PC-9 (cell line): ENCODE results near the gene PLCG2. TPM values are rescaled to one million over a fixed set of nuclear protein-coding genes. Genes with fewer than 3 reads are reported as not detected.

ENCODE experiments used
- BruUV-seq: library from RNA; stranded (reverse); fragments of 400-500 nt; replicated peaks from 2 replicates; lab custom pipeline; 2021; lab: Mats Ljungman, UMichigan
- CTCF ChIA-PET: fragments of 300-600 bp; sonication (Branson Sonifier 250); formaldehyde crosslinking; loops from one replicate; lab custom pipeline; 2022; ENCODE audit warnings: antibody characterized with exemption; lab: Charles Lee
- POLR2A ChIA-PET: fragments of 300-600 bp; sonication (Branson Sonifier 250); formaldehyde crosslinking; loops from one replicate; lab custom pipeline; 2022; ENCODE audit warnings: antibody characterized with exemption; ENCODE audit not compliant: unreplicated experiment; lab: Charles Lee
- DNase-seq, 2 experiments: peaks; one replicate each; pipeline versions ENCODE4 v3.0.0 to v3.0.0-alpha.2; 2015 to 2022; ENCODE audit warnings: mixed read lengths in 1 of 2
- H2AFZ ChIP-seq: fragments of 200-600 bp; sonication (generic); 2 replicates; pipeline ENCODE4 v1.8.1; 2017; ENCODE audit warnings: antibody characterized with exemption
- H3F3A ChIP-seq: fragments of 200-600 bp; sonication (generic); 2 replicates; pipeline ENCODE4 v1.8.1; 2017; ENCODE audit warnings: antibody characterized with exemption, mild to moderate bottlenecking, low read depth; ENCODE audit not compliant: insufficient read depth
- H3K27ac ChIP-seq: fragments of 200-600 bp; sonication (generic); 2 replicates; pipeline ENCODE4 v1.6.1; 2016; ENCODE audit warnings: mixed run types
- H3K27me3 ChIP-seq: fragments of 200-600 bp; sonication (generic); 2 replicates; pipeline ENCODE4 v1.6.1; 2016; ENCODE audit warnings: low read depth, mixed run types; ENCODE audit not compliant: insufficient read depth
- H3K36me3 ChIP-seq: fragments of 200-600 bp; sonication (generic); 2 replicates; pipeline ENCODE4 v1.6.1; 2016; ENCODE audit warnings: low read depth, mixed run types
- H3K4me1 ChIP-seq: fragments of 200-600 bp; sonication (generic); replicated peaks from 2 replicates; pipeline ENCODE4 v1.6.1; 2016; ENCODE audit warnings: mixed run types; ENCODE audit not compliant: insufficient read depth
- H3K4me2 ChIP-seq: fragments of 200-600 bp; sonication (generic); 2 replicates; pipeline ENCODE4 v1.6.1; 2017; ENCODE audit warnings: mixed run types
- H3K4me3 ChIP-seq: fragments of 200-600 bp; sonication (generic); 2 replicates; pipeline ENCODE4 v1.6.1; 2016; ENCODE audit warnings: mixed run types
- H3K79me2 ChIP-seq: fragments of 200-600 bp; sonication (generic); 2 replicates; pipeline ENCODE4 v1.6.1; 2017; ENCODE audit warnings: low read depth, mixed run types
- H3K9me2 ChIP-seq: fragments of 200-600 bp; sonication (generic); 2 replicates; pipeline ENCODE4 v1.8.1; 2017; ENCODE audit warnings: mild to moderate bottlenecking; ENCODE audit not compliant: insufficient read depth
- H3K9me3 ChIP-seq: fragments of 200-600 bp; sonication (generic); 2 replicates; pipeline ENCODE4 v1.8.1; 2016; ENCODE audit warnings: low read depth; ENCODE audit not compliant: insufficient read depth
- H4K20me1 ChIP-seq: fragments of 200-600 bp; sonication (generic); 2 replicates; pipeline ENCODE4 v1.8.1; 2017; ENCODE audit not compliant: insufficient read depth
- EZH2 ChIP-seq: fragments of 200-600 bp; sonication (generic); IDR thresholded peaks from 2 replicates; pipeline ENCODE4 v1.8.0; 2017; ENCODE audit warnings: antibody characterized with exemption, low read depth
- intact Hi-C: fragments of 100-400 bp; cut with micrococcal nuclease; formaldehyde crosslinking; loops from one replicate; pipeline ENCODE4 v1.10.0; 2022; ENCODE audit not compliant: unreplicated experiment
- total RNA-seq: library from RNA; stranded (reverse); gene quantifications from 2 replicates; pipeline ENCODE4 v1.2.3, GENCODE V29; 2021
- TF ChIP-seq, protein P1 (sequence below): fragments of 200-600 bp; sonication (generic); conservative IDR thresholded peaks from 2 replicates; pipeline ENCODE4 v1.6.1; 2017; ENCODE audit warnings: mixed run types, antibody characterized with exemption, mild to moderate bottlenecking, moderate library complexity

Gene PLCG2
- total RNA-seq, 1 experiment from 2014 or later: 10.8 TPM

DNA sequence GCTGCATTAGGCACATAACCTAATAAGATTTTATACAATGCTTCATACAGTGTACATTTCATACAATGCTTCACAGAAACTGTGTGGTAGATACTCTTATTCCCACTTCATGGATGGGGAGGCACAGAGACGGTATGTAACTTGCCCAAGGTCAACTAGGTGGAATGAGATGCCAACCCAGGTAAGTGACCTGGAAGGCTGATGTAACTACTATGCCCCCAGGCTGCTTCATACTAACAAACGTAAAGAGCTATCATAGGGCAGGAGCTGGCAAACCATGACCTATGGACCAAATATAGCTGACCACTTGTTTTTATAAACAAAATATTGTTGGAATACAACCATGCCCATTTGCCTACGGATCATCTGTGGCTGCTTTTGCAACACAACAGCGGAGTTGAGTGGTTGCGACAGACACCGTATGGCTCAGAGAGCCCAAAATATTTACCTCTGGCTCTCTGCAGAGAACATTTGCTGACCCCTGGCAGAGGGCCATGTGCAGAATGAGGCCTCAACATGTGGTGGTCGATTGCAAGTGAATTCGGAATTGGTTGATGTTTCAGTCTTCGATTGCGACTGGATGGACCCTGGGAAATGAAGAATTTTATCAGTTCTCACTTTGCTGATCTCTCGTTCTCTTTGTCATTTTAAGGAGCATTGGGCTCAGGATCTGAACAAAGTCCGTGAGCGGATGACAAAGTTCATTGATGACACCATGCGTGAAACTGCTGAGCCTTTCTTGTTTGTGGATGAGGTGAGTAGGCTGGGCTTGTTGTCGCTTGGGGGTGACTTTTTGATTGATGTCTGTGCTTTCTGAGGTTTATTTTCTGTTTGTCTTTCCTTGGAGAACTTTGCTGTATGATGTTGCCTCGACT lies 109.7 kb downstream of the PLCG2 start:
- Histone ChIP-seq H3K9me3 (no peaks in the 10 kb centered on the region), H2AFZ (no peak overlapping the region), H3K4me1 (0 out of 2 replicates have a peak, but pooled peaks cover 12% of the 10 kb centered on the region), H3K27ac (no peak overlapping the region), H3K36me3 (no peaks in the 10 kb centered on the region), H3F3A (no peaks in the 10 kb centered on the region; the same call in 1 of the 2 replicates), H3K4me2 (no peak overlapping the region), H3K4me3 (no peak overlapping the region), H4K20me1 (no peaks in the 10 kb centered on the region), H3K9me2 (no peaks in the 10 kb centered on the region), H3K27me3 (no peaks in the 10 kb centered on the region), H3K79me2 (no peaks in the 10 kb centered on the region)
- BruUV-seq: no TSS peak
- intact Hi-C loops: loop anchor here (5.0 kb wide), 2 partner anchors 151 to 521 kb away; no protein-coding TSS in a partner anchor
- no peak for TF ChIP-seq EZH2
- TF ChIP-seq, protein P1, sequence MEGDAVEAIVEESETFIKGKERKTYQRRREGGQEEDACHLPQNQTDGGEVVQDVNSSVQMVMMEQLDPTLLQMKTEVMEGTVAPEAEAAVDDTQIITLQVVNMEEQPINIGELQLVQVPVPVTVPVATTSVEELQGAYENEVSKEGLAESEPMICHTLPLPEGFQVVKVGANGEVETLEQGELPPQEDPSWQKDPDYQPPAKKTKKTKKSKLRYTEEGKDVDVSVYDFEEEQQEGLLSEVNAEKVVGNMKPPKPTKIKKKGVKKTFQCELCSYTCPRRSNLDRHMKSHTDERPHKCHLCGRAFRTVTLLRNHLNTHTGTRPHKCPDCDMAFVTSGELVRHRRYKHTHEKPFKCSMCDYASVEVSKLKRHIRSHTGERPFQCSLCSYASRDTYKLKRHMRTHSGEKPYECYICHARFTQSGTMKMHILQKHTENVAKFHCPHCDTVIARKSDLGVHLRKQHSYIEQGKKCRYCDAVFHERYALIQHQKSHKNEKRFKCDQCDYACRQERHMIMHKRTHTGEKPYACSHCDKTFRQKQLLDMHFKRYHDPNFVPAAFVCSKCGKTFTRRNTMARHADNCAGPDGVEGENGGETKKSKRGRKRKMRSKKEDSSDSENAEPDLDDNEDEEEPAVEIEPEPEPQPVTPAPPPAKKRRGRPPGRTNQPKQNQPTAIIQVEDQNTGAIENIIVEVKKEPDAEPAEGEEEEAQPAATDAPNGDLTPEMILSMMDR: no peak
- ChIA-PET POLR2A (no interaction called here), CTCF (interaction anchor here (0.6 to 0.9 kb wide), 2 partner anchors 12 to 60 kb away, joined by 5 to 6 read pairs; no protein-coding TSS in a partner anchor)
- peak in 1 of 2 experiments; percentile 54 for DNase-seq

DNA sequence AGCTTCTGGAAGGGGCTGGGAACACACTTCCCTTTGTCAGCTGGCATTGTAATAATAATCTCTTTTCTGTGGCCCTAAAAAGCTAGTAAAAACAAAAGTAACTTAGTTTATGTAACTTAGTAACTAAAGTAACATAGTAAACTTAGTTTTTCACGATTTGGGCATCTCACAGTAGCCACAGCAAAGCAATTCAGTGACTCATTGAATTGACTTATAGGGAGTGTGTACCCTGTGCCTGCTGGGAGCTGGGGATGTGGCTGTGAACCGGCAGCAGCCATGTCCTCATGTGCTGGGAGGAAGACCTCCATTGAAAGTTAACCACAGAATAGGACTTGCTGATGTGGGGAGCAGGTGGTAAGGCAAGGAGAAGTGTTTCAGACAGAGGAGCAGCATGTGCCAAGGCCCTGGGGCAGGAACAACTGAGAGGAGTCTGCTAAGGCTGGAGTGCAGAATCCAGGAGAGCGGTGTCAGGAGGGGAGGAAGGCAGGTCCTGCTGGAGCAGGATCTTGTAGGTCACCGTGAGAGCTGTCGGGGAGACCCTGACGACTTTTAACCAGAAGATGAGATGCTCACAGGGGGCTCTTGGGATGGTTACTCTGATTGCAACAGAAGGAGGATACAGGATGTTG lies 112.8 kb downstream of the PLCG2 start:
- no peaks in the 10 kb centered on the region for H3K36me3 ChIP-seq
- H3K27ac ChIP-seq: no peak overlapping the region
- H3K4me1 ChIP-seq: 0 out of 2 replicates have a peak, but pooled peaks cover 12% of the 10 kb centered on the region
- DNase-seq: no peak
- CTCF ChIA-PET: no interaction called here
- H3K4me2 ChIP-seq: no peak overlapping the region
- H2AFZ ChIP-seq: no peak overlapping the region
- no peaks in the 10 kb centered on the region; the same call in 1 of the 2 replicates for H3F3A ChIP-seq
- POLR2A ChIA-PET: no interaction called here
- H3K4me3 ChIP-seq: no peak overlapping the region
- TF ChIP-seq, protein P1: no peak
- no peak for TF ChIP-seq EZH2
- no peaks in the 10 kb centered on the region for H3K9me3 ChIP-seq
- intact Hi-C loops: no loop called here
- H3K27me3 ChIP-seq: no peaks in the 10 kb centered on the region
- no peaks in the 10 kb centered on the region for H3K79me2 ChIP-seq
- H4K20me1 ChIP-seq: no peaks in the 10 kb centered on the region
- no peaks in the 10 kb centered on the region for H3K9me2 ChIP-seq
- no TSS peak for BruUV-seq

DNA sequence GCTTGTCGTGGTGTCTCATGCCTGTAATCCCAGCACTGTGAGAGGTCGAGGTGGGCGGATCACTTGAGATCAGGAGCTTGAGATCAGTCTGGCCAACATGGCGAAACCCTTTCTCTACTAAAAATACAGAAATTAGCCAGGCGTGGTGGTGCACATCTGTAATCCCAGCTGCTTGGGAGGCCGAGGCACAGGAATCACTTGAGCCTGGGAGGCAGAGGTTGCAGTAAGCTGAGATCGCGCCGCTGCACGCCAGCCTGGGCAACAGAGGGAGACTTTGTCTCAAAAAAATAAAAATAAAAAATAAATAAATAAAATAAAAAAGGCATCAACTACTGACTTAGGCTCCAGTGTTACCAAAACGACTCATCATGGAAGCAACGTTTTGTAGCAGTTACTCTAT lies 115.5 kb downstream of the PLCG2 start:
- H3K9me3 ChIP-seq: no peaks in the 10 kb centered on the region
- no peaks in the 10 kb centered on the region for H3F3A ChIP-seq
- no peak overlapping the region for H3K4me2 ChIP-seq
- H3K79me2 ChIP-seq: no peaks in the 10 kb centered on the region
- TF ChIP-seq, protein P1: no peak
- TF ChIP-seq EZH2: no peak
- no peak overlapping the region for H3K4me3 ChIP-seq
- no peak overlapping the region for H3K27ac ChIP-seq
- H2AFZ ChIP-seq: no peak overlapping the region
- no TSS peak for BruUV-seq
- no peaks in the 10 kb centered on the region for H3K4me1 ChIP-seq
- H4K20me1 ChIP-seq: no peaks in the 10 kb centered on the region
- POLR2A ChIA-PET: no interaction called here
- intact Hi-C loops: no loop called here
- no peaks in the 10 kb centered on the region for H3K27me3 ChIP-seq
- no peak for DNase-seq
- CTCF ChIA-PET: no interaction called here
- H3K9me2 ChIP-seq: no peaks in the 10 kb centered on the region
- H3K36me3 ChIP-seq: no peaks in the 10 kb centered on the region
